ENCODE results near the gene IRAK2.

The IRAK2 gene

DNA sequence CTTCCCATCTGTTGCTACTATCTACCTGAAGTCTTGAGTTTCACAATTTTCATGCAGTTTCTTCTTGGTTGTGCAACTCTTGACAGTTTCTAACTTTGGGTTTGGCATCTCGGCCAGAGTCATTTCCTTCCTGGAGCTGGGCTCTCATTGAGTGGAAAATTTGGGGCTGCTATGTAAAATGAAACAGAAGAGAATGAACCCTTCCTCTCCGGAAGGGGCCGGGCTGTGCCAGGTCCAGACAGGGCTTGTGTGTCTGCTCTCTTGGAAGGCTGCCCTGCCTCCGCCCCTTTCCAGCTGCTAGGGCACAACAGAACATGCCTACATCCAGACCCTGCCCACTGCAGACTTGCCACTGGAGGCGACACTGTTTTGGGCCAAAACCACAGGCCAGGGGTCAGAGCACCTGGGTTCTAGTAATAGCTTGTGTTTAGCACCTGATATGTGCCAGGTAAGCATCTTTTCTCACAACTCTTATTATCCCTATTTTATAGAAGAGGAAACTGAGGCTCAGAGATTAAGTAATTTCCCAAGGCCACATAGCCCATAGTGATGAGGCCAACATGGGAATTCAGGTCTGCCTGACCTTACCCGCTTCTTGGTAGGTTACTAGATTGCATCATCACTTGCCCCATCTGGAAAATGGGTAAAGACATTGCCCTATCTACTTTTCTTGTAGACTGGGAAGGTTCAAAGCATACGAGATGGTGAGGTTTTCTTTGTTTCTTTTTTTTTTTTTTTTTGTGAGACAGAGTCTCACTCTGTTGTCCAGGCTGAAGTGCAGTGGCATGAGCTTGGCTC is 25.0 kb downstream of the IRAK2 start:
- DNase-seq (ENCODE audit: low spot score) = peak; percentile 51

DNA sequence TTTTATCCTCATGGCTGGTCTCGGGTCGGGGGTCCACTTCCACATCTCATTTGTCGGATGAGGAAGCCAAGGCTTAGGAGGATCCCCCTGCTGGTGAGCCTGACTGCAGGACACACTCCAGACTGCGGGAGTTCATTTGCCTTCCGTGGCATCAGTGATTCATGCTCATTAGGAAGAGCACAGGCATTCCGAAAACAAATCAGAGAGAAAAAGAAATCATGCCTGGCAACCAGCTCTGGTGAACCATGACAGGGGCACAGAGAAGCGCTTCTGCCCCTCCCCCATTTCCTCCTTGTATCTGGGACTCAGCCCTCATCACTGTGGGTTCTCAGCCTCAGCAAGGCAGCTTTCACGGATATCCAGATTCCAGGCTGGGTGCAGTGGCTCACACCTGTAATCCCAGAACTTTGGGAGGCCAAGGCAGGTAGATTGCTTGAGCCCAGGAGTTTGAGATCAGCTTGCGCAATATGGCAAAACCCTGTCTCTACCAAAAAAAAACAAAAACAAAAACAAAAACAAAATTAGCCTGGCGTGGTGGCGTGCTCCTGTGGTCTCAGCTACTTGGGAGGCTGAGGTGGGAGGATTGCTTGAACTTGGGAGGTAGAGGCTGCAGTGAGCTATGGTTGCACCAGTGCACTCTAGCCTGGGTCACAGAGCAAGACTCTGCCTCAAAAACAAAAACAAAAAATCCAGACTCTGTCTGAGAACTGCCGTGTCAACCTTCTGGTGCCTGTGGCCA is 28.4 kb downstream of the IRAK2 start:
- DNase-seq (ENCODE audit: low spot score) = peak; percentile 55

DNA sequence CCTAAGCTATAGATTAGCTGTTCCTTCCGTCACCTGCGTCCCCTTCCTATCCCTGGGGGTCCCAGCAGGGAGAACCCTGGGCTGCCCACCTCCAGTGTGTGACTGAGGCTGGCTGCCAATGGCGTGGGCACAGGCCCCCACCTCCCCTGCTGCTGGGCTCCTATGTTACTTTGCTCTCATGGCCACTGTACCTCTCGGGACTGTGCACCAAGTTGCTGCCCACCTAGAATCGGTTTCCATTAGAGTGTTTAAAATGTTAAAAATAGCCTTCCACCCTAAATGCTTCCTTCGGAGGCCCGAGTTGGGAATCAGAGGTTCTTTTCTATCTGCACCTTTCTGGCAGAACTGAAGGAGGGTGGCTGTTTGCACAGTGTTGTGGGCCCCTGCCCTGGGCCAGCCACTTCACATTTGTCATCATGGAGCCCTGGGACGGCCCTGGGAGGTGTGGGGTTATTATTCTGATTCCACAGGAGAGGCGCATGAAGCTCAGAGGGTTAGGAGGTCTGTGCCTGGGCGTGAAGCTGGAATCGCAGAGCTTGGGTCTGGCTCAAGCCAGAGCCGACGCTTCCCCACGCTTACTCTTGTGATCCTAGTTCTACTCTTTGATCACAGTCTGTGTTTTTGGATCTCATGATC is 29.1 kb downstream of the IRAK2 start:
- DNase-seq (ENCODE audit: low spot score) = no peak

DNA sequence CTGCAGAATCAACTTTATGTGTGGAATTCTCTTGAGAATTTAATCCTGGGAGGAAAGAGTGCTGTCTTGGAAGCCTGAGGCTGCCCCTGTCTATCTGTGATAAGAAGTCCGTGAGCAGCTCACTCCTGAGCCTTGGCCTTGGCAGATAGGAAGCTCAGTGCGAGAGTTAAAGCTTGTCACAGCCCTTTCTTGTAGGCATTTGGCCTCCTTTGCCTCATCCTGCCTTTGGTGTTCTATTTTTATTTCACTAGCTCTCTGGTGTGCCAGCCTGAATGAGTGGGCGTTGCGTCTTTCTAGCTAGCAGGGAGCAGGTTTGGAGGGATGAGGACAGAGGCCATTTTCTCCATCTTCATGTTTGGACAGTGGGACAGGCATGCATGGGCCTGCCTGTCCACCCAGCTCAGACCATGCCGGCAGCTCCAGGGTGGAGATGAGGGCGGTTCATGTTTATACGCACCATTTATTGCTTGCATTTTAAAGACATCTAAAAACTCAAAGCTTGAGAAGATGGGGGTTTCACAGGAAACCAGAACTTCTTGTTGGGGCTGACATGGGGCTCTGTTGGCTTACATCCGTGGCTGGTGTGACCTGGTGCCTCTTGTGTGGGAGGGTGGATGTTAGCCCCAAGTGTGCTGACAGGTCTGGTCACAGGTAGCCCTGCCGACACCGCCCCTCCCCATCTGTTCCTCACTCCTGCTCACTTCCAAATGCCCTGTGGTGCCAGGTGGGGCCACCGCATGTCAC is 29.8 kb downstream of the IRAK2 start:
- no peak for DNase-seq (ENCODE audit: low spot score)

DNA sequence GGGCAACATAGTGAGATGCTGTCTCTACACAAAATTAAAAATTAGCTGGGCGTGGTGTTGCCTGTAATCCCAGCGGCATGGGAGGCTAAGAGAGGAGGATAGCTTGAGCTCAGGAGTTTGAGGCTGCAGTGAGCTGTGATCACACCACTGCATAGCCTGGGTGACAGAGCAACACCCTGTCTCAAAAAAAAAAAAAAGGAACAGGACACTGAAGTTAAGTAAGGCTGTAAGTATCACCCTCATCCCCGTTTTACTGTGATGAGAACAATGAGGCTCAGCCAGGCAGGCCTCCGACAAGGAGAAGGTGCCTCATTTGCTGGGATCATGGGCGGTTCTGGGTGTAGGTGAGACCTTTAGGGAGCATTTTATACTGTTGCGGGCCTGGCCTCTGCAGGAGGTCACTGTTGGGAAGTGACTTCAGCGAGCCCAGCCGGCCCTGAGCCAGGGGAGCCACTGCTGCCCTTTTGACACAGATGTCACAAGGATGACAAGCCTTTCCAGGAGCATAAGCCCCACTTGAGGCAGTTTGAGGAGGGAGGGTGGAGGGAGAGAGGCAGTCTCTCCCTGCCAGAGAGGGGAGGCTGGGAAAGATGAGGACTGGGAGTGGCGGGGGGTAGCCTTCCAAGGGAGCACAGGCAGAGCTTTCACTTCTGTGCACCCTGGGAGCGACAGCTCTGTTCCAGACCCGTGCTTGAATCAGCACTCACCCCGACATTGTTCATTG is 30.8 kb downstream of the IRAK2 start:
- DNase-seq (ENCODE audit: low spot score) = no peak

DNA sequence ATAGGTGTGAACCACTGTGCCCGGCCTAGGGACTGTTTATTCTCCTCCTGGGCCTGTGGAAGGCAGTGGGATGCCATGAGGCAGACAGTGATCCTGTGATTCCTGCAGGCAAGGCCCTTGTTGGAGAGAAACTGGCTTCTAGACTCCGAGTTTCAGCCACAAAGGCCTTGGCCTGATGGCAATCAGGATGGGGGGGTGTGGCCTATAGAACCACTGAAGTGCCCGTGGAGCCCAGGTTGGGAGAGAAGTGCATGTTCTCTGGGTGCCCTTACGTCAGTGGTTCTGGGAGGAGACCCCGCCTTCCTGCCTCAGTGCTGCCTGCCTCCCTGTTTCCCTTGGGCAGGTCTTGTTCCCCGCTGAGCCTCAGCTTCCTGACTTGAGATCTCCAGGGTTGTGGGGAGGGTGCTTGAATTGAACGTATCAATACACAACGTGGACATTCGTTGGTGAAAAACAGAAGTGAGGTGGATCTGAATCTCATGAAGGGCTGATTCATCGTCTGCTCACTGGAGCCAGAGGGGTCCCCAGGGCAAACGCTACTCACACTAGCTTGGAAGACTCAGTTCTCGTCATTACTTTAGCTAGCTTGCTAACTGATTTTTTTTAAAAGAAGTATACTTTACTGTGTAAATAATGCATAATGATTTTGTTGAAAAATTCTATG is 31.8 kb downstream of the IRAK2 start:
- no peak for DNase-seq (ENCODE audit: low spot score)

DNA sequence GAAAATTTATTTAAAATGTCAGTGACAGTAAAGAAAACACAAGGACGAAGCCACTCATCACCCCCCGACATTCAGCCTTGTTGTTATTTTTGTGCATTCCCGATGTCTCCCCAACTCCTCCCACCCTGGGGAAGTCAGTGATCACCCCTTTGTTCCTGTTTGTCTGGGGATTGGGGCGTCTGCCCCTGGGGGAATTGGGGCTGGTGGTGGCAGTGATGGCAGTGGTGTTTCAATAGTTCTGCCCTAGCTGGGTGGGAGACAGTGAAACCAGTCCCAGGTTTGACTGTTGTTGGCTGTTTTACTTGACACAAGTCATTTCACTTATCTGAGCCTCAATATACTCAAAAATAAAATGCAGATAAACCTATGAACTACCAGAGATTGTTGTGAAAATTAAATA is 33.5 kb downstream of the IRAK2 start:
- DNase-seq (ENCODE audit: low spot score) = no peak

DNA sequence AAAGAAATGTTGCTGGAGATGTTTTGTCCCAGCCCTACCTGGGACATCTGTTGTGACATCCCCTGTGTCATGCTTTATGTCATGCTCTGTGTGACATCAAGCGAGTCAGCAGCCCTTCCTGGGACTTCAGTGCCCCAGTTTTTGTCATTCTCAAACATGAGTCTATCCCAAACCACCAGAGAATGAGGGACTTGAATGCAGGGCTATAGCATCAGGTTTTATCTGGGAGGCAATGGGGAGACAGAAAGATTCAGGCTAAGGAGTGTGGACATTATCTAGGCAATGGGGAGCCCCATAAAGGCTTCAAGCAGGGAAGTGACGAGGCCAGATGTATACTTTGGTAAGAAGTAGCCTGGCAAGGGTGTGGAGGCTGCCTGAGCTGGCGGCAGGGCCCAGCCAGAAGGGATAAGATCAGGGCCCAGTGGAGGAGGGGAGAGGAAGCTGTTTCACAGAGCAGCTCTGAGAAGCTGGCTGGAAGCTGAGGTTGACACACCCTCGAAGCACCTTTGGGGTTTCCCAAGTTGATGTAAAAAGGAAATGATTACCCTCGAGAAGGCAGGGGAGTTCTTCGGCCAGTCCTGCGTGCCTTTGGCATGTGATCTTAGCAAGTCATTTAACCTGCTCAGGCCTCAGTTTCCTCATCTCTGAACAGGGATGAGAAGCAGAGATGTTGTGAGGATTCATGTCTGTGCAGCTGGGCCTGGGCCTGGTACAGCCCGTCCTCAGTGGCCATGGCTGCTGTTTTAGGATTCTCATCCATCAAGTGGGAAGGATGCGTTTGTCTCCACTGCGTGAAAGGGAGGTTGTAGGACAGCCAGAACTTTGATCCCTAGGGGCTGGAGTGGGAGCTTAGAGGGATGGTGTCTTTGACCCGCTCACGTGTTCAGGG is 34.3 kb downstream of the IRAK2 start:
- DNase-seq (ENCODE audit: low spot score) = no peak

DNA sequence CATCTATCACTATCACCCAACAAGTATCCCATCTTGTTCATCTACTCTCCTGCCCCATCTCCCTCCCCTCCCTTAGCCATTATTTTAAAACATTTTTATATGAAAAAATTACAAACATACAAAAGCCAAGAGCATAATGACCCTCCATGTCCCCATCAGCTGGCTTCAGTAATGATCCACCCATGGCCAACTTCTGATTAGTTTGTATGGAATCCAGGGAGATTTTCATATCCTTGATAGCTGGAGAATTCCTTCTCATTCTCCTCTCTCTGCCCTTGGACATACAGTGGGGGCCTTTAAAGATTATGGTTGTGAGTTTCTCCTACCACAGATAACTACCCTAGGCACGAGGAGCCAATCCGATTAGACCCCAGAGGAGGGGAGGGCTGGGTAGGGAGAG is 40.2 kb downstream of the IRAK2 start:
- no peak for DNase-seq (ENCODE audit: low spot score)

DNA sequence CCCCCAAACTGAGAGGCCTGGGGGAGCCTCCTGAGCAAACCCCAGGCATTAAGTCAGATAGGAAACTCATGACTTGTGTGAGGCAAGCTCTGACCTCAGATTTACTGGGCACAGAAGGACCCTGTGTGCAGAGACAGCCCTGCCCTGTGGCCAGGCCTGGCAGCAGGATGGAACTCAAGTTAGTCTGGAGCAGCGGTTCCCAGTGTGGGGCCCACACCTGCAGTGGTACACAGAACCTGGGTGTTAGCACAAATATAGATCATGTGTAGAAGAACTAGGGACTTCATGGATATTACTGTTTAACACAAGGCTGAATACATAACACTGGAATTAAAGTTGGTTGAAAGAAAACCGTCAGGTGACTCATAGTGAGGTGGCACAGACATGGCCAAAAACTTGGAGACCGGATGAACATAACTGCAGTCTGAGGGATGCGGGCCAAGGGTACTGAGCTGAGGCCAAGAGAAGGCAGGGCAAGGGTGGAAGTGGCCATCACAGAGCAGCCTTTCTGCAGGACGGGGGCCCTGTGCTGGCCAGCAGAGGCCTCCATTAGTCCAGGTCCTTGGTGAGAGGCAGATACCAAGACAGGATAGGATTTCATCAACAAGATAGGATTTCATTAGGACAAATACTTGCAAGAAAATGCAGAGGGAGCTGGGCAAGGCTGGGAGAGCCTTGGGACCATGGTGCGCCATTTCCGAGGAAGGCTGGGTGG is 40.9 kb downstream of the IRAK2 start:
- DNase-seq (ENCODE audit: low spot score) = peak; percentile 77

DNA sequence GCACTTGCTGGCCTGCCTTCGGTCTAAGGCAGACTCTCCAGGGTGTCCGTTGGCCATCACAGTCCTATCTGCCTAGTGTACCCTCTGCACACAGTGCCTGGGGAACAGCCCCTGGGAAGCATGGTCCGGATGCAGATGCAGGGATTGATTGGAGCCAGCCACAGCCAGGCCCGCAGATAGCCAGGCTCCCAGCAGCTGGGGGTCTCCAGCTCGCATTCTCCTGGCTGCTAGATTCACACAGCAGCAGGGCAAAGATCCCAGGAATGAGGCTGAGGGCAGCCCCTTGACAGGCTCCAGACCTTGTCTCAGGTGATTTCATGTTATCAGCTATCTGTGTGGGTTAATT is 41.4 kb downstream of the IRAK2 start:
- no peak for DNase-seq (ENCODE audit: low spot score)

DNA sequence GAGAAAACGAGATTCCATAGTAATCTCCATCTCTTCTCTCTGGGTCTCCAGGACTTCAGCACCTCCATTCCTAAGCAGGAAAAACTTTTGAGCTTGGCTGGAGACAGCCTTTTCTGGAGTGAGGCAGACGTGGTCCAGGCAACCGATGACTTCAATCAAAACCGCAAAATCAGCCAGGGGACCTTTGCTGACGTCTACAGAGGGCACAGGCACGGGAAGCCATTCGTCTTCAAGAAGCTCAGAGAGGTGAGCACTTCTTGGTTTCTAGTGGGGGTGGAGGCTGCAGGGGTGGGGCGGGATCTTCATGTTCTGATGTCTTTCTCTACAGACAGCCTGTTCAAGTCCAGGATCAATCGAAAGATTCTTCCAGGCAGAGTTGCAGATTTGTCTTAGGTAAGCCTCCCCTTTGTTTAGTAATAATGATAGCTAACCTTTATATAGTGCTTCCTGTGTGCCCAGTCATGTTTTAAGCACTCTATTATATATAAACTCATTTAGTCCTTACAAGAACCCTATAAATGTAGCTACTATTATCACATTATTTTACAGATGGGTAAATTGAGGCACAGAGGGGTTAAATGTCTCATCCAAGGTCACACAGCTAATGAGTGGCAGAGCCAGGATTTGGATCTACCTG is 48.6 kb downstream of the IRAK2 start:
- no peak for DNase-seq (ENCODE audit: low spot score)

DNA sequence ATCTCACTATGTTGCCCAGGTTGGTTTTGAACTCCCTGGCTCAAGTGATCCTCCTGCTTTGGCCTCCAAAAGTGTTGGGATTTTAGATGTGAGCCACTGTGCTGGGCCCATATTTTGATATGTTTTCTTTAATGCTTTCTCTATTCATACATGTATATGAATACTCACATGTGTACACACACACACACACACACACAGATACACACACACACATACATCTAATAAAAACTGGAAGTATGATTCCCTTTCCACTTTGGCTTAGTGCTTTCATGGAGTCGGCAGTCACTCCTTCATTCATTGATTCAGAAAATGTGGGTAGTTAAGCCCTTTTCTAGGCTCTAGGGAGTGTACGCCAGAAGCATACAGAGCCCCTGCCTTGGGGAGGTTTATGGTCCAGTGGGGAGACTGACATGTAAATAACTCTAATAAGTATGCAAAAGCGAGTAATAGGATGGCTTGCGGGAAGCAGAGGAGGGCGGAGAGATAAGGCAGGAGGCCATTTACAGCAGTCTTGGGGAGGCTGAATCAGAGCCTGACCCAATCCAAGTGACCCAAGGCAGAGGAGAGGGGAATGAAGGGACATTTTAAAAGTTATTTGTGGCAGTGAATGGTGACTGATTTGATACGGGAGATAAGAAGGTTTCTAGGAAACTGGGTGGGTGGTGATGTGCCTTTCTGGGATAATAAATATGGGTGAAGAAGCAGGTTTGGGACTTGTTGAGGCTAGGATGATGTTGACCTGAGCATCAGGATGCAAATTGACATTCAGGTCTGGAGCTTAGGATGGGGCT is 51.1 kb downstream of the IRAK2 start:
- no peak for DNase-seq (ENCODE audit: low spot score)

DNA sequence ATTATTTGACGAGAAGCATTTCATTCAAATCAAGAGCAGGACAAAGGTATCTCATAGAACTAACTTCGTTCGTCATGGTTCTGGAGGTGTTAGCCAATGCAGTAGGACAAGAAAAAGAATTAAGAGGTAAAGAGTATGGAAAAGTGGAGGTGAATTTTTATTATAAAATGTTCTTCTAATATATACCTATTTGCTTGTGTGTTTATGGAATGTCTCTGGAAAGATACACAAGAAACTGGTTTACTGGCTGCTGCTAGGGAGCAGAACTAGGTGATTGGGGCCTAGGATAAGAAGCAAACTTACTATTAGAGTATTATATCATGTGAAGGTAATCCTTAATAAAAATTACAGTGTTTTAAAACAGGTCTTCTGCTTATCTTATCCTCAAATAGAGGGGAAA is 52.6 kb downstream of the IRAK2 start:
- no peak for DNase-seq (ENCODE audit: low spot score)

DNA sequence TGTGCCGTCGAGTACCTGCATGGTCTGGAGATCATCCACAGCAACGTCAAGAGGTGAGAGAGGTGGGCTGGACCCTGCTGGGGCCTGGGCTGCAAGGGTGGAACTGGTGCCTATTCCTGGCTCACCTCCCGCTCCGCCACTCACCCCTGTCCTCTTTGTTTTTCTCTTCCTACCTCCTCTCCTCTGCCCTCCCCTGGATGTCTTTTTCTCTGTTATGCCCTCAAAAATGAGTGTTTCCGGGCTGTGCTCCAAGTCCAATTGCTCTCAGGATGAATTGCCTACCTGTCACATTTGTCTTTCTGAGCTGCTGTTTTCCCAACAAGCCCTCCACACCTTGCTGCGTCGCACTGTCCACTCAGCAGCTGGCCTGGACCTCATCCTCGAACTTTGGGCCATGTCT is 55.0 kb downstream of the IRAK2 start:
- DNase-seq (ENCODE audit: low spot score) = no peak

DNA sequence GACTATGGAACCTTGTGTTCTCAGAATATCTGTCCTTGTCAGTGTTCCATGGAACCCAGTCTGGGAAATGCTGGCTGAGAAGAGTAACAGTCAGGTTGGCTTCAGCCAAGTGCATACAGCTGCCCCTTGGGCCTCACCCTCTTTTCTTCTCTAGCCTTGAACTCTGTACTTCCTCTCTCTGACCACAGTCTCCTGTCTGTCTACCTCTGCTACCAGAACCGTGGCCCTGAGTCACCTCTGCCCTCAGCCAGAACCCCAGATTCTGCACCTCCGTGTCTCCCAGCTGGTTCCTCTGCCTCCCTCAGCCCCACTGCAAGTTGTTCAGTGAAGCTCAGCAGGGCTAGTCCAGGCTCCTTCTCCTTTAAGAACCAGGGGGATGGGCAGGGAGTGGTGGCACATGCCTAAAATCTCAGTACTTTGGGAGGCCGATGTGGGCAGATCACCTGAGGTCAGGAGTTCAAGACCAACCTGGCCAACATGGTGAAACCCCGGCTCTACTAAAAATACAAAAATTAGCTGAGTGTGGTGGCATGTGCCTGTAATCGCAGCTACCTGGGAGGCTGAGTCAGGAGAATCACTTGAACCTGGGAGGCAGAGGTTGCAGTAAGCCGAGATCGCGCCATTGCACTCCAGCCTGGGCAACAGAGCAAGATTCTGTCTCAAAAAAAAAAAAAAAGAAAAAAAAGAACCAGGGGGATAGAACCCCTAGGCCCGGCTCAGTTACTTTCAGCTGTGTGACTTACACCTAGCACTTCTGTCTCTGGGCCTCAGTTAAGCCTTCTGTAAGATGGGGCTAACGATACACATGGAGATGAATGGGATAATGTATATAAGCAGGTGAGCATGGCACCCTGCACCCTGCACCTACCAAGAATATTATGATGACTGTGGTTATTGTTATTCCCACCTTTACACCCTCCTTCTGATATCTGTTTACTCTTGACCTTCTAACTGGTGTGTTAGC is 59.2 kb downstream of the IRAK2 start:
- DNase-seq (ENCODE audit: low spot score) = no peak
